ENCODE data around the gene KRTAP1-4. TPM values are rescaled to one million over a fixed set of nuclear protein-coding genes. Genes with fewer than 3 reads are reported as not detected.
"Not testable (repeated sequence)": the region's sequence is repeated elsewhere in the genome, so short reads cannot be mapped to it uniquely, and the experiment has no call there.

Gene KRTAP1-4
- total RNA-seq, 4 donors from 2014 or later: not detected

- intact Hi-C loops (cut with DNase I): no loop called here
- H3K4me3 ChIP-seq (replicated peaks in 1 of 3): no peak overlapping the region
- no peaks in the 10 kb centered on the region for H3K4me1 ChIP-seq
- TF ChIP-seq POLR2A (IDR thresholded peaks at IDR 0.05) (no peak), CTCF (IDR thresholded peaks at IDR 0.05) (no peak)
- no peaks in the 10 kb centered on the region for H3K9me3 ChIP-seq
- no peaks in the 10 kb centered on the region for H3K36me3 ChIP-seq
- no peaks in the 10 kb centered on the region for H3K27me3 ChIP-seq
- no peak for DNase-seq
- H3K27ac ChIP-seq: no peak overlapping the region
- 85 to 87% methylated on average over 4 of the region's 4 CpGs for WGBS, 2 donors
These were observed 24.0 kb upstream of the KRTAP1-4 start for GRCh38 chr17:41054025-41054424.

- TF ChIP-seq CTCF (IDR thresholded peaks at IDR 0.05) (no peak), POLR2A (IDR thresholded peaks at IDR 0.05) (no peak)
These were observed 22.6 kb upstream of the KRTAP1-4 start for GRCh38 chr17:41052566-41052965.

DNA sequence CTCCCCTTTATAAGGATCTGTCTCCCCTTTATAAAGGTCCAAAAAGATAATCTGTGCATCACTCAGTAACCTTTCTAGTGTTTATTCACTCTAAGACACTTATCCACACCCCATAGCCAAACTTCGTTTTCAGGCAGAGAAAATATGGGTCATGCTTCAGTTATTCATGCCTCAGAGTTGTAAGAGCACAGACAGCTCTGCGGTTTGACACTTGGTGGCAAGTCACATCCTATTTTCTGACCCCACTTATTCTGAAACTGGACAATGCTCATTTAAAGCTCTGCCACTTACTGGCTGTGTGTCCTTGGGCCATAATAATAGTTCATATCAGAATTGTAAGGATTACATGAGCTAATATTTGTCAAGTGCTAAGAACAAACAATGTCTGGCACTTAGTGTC is 19.1 kb upstream of the KRTAP1-4 start:
- Histone ChIP-seq H3K9me3 (no peaks in the 10 kb centered on the region), H3K4me1 (no peaks in the 10 kb centered on the region), H3K27ac (no peak overlapping the region), H3K4me3 (replicated peaks in 1 of 3) (no peak overlapping the region), H3K27me3 (no peaks in the 10 kb centered on the region), H3K36me3 (no peaks in the 10 kb centered on the region)
- TF ChIP-seq POLR2A (IDR thresholded peaks at IDR 0.05) (no peak), CTCF (IDR thresholded peaks at IDR 0.05) (no peak)
- no peak for DNase-seq
- intact Hi-C loops (cut with DNase I): no loop called here
- WGBS, 2 donors: 16 to 22% methylated on average over 2 of the region's 2 CpGs

More at GRCh38 chr17:41052566-41052965, 22.6 kb upstream of the KRTAP1-4 start:
- Histone ChIP-seq H3K27me3 (no peaks in the 10 kb centered on the region), H3K27ac (no peak overlapping the region), H3K9me3 (no peaks in the 10 kb centered on the region), H3K36me3 (no peaks in the 10 kb centered on the region), H3K4me1 (no peaks in the 10 kb centered on the region), H3K4me3 (replicated peaks in 1 of 3) (no peak overlapping the region)
- DNase-seq: no peak
- intact Hi-C loops (cut with DNase I): no loop called here

- H3K27me3 ChIP-seq: no peaks in the 10 kb centered on the region
- TF ChIP-seq POLR2A (IDR thresholded peaks at IDR 0.05): no peak
- no peak for TF ChIP-seq CTCF (IDR thresholded peaks at IDR 0.05)
- no peaks in the 10 kb centered on the region for H3K4me1 ChIP-seq
- intact Hi-C loops (cut with DNase I): no loop called here
- H3K27ac ChIP-seq: no peak overlapping the region
- DNase-seq: no peak
- H3K9me3 ChIP-seq: no peaks in the 10 kb centered on the region
- no peaks in the 10 kb centered on the region for H3K36me3 ChIP-seq
- no peak overlapping the region for H3K4me3 ChIP-seq (replicated peaks in 1 of 3)
- WGBS, 2 donors: 65 to 66% methylated on average over 7 of the region's 7 CpGs
These were observed 18.4 kb upstream of the KRTAP1-4 start for GRCh38 chr17:41048441-41048840.

DNA sequence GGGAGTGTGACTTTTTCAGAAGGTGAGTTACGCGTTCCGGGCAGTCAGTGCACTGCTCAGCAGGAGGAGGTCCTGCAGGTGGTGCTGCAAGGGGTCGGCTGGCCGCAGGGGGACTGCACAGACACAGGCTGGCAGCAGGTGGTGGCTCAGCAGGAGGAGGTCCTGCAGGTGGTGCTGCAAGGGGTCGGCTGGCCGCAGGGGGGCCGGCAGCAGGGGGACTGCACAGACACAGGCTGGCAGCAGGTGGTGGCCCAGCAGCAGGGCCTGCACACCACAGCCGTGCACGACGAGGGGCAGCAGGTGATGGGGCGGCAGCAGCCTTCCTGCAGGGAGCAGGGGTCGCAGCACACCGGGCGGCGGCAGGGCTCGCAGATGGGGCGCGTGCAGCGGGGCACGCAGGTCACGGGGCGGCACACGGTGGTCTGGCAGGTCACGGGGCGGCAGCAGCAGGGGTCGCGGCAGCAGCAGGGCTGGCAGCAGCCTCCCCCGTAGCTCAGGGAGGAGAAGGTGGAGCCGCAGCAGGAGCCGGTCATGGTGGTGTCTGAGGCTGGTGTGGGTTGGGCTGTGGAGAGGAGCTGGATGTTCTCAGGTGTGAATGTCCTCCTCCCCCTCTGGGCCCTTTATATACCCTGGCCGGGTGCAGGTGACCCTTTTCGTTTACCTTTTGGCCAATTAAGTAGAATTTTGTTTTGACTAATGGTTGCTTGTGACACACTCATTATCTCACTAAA is 16.9 kb upstream of the KRTAP1-4 start, which contains the start of gene KRTAP2-1:
Gene KRTAP2-1, minus strand, starts transcription at position 582 of the 731 bp plus-strand sequence. Its CDS starts 49 bp downstream, at position 533.
- H3K4me1 ChIP-seq; intact Hi-C loops (cut with DNase I); H3K4me3 ChIP-seq (replicated peaks in 1 of 3); H3K27me3 ChIP-seq; H3K9me3 ChIP-seq; H3K27ac ChIP-seq; DNase-seq; H3K36me3 ChIP-seq: not testable (repeated sequence)
- 36 to 44% methylated on average over 8 of the region's 33 CpGs for WGBS, 2 donors
